ENCODE results near the gene RNF25.

RNF25 gene

GRCh38 chr2:218622606-218623365 lies 49.0 kb downstream of the RNF25 start:
- H3K36me3 ChIP-seq (ENCODE audit: control insufficient read depth, insufficient read depth, low read length, severe bottlenecking), result peaks cover 5% of the 10 kb centered on the region
- peak; percentile 33 for DNase-seq (ENCODE audit: low read depth)
- no peak overlapping the region for H3K4me3 ChIP-seq (ENCODE audit: low read length)
- H3K4me1 ChIP-seq (ENCODE audit: control insufficient read depth, insufficient read depth, low read length), result no peaks in the 10 kb centered on the region
- H3K27me3 ChIP-seq (replicated peaks; ENCODE audit: control insufficient read depth, insufficient read depth, low read length), result no peaks in the 10 kb centered on the region
- H3K9ac ChIP-seq (ENCODE audit: low read length), result no peak overlapping the region
- H3K9me3 ChIP-seq (ENCODE audit: control insufficient read depth, low read length), result no peaks in the 10 kb centered on the region

GRCh38 chr2:218621007-218621406 lies 50.8 kb downstream of the RNF25 start:
- no peak overlapping the region for H3K9ac ChIP-seq (ENCODE audit: low read length)
- H3K27me3 ChIP-seq (replicated peaks; ENCODE audit: control insufficient read depth, insufficient read depth, low read length), result no peaks in the 10 kb centered on the region
- H3K4me3 ChIP-seq (ENCODE audit: low read length), result no peak overlapping the region
- DNase-seq (ENCODE audit: low read depth), result no peak
- no peaks in the 10 kb centered on the region for H3K9me3 ChIP-seq (ENCODE audit: control insufficient read depth, low read length)
- H3K36me3 ChIP-seq (ENCODE audit: control insufficient read depth, insufficient read depth, low read length, severe bottlenecking), result peaks cover 5% of the 10 kb centered on the region
- no peaks in the 10 kb centered on the region for H3K4me1 ChIP-seq (ENCODE audit: control insufficient read depth, insufficient read depth, low read length)

- Histone ChIP-seq H3K4me1 (ENCODE audit: control insufficient read depth, insufficient read depth, low read length) (no peaks in the 10 kb centered on the region), H3K27me3 (replicated peaks; ENCODE audit: control insufficient read depth, insufficient read depth, low read length) (no peaks in the 10 kb centered on the region), H3K9ac (ENCODE audit: low read length) (no peak overlapping the region), H3K4me3 (ENCODE audit: low read length) (no peak overlapping the region), H3K9me3 (ENCODE audit: control insufficient read depth, low read length) (no peaks in the 10 kb centered on the region), H3K36me3 (ENCODE audit: control insufficient read depth, insufficient read depth, low read length, severe bottlenecking) (peaks cover 5% of the 10 kb centered on the region)
- DNase-seq (ENCODE audit: low read depth), result no peak
These were observed 53.5 kb downstream of the RNF25 start for GRCh38 chr2:218618102-218618860.

GRCh38 chr2:218615868-218616315 lies 55.9 kb downstream of the RNF25 start:
- H3K9ac ChIP-seq (ENCODE audit: low read length), result no peak overlapping the region
- no peak for DNase-seq (ENCODE audit: low read depth)
- no peaks in the 10 kb centered on the region for H3K4me1 ChIP-seq (ENCODE audit: control insufficient read depth, insufficient read depth, low read length)
- no peak overlapping the region for H3K4me3 ChIP-seq (ENCODE audit: low read length)
- no peaks in the 10 kb centered on the region for H3K27me3 ChIP-seq (replicated peaks; ENCODE audit: control insufficient read depth, insufficient read depth, low read length)
- H3K36me3 ChIP-seq (ENCODE audit: control insufficient read depth, insufficient read depth, low read length, severe bottlenecking), result no peaks in the 10 kb centered on the region
- H3K9me3 ChIP-seq (ENCODE audit: control insufficient read depth, low read length), result no peaks in the 10 kb centered on the region
